HG03095 (cell line): ENCODE measurements around the gene WNT16.

ENCODE experiments used
- ATAC-seq: cut with Tn5 transposase; IDR thresholded peaks from one replicate; pipeline ENCODE4 v1.9.1; 2021; ENCODE audit warnings: moderate library complexity; ENCODE audit not compliant: unreplicated experiment

WNT16 gene

GRCh38 chr7:121390109-121390508 lies 61.3 kb downstream of the WNT16 start:
- no peak for ATAC-seq

- ATAC-seq = no peak
These were observed 61.8 kb downstream of the WNT16 start for GRCh38 chr7:121390617-121391016.
